HEK293T (cell line): ENCODE data around the gene DDI2.

ENCODE experiments used
- ARNT ChIP-seq: fragments of 450-650 bp; IDR thresholded peaks from 2 replicates; pipeline ENCODE4 v1.6.1; 2017; ENCODE audit warnings: mild to moderate bottlenecking
- BHLHE40 ChIP-seq: fragments of 450-650 bp; IDR thresholded peaks from 2 replicates; pipeline ENCODE4 v1.6.1; 2016; ENCODE audit warnings: mild to moderate bottlenecking, moderate library complexity, borderline replicate concordance
- CTBP1 ChIP-seq: fragments of 450-650 bp; IDR thresholded peaks from 2 replicates; pipeline ENCODE4 v1.6.1; 2016; ENCODE audit warnings: borderline replicate concordance
- ELF4 ChIP-seq: fragments of 450-650 bp; IDR thresholded peaks from 2 replicates; pipeline ENCODE4 v1.6.1; 2017; ENCODE audit warnings: antibody characterized with exemption
- FOXK2 ChIP-seq: fragments of 450-650 bp; IDR thresholded peaks from 2 replicates; pipeline ENCODE4 v1.6.1; 2016; ENCODE audit warnings: mild to moderate bottlenecking
- FOXM1 ChIP-seq: fragments of 450-650 bp; IDR thresholded peaks from 2 replicates; pipeline ENCODE4 v1.6.1; 2017; ENCODE audit warnings: mild to moderate bottlenecking, borderline replicate concordance
- HDGF ChIP-seq: fragments of 450-650 bp; IDR thresholded peaks from 2 replicates; pipeline ENCODE4 v1.6.1; 2017; ENCODE audit warnings: antibody characterized with exemption, borderline replicate concordance
- L3MBTL2 ChIP-seq: fragments of 450-650 bp; conservative IDR thresholded peaks from 2 replicates; pipeline ENCODE4 v1.6.1; 2016; ENCODE audit warnings: mild to moderate bottlenecking
- NFRKB ChIP-seq: fragments of 450-650 bp; IDR thresholded peaks from 2 replicates; pipeline ENCODE4 v1.6.1; 2016; ENCODE audit warnings: mild to moderate bottlenecking, moderate library complexity
- SP1 ChIP-seq: fragments of 450-650 bp; IDR thresholded peaks from 2 replicates; pipeline ENCODE4 v1.6.1; 2017
- SUZ12 ChIP-seq: fragments of 450-650 bp; IDR thresholded peaks from 2 replicates; pipeline ENCODE4 v1.6.1; 2016; ENCODE audit warnings: mild to moderate bottlenecking
- ZNF384 ChIP-seq: fragments of 450-650 bp; IDR thresholded peaks from 2 replicates; pipeline ENCODE4 v1.6.1; 2016
- TF ChIP-seq, protein P1 (sequence below): fragments of 450-650 bp; IDR thresholded peaks from 2 replicates; pipeline ENCODE4 v1.6.1; 2016

DNA sequence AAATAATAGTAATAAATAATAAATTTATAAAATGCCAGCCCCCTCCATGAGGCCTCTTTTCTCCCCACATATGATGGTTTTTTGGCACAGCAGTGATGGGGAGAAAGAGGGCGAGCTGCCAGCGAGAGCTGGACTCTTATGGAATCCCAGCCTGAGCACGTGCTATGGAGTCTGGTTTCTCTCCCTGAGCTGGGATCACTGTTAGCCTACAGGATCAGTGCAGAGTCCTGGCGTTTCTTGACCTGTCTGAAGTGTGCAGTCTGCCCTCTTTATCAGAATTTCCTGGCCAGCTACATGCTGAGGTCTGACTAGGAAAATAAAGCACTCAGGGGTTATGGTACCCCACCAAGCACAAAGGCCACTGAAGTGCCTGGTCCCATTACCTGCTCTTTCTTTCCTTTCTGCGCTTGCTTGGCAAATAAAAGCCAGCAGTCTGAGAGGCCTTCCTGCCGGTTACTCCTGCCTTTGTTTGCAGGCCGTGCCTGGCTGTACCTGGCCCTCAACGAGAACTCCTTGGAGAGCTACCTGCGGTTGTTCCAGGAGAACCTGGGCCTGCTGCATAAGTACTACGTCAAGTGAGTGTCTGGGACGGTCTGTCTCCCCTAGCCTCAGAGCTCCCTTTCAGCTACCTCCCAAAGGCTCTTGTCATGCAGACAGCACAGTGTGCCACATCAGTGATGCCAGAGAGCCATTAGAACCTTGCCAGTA, 100.3 kb downstream of the DDI2 start:
- no peak for TF ChIP-seq SP1
- no peak for TF ChIP-seq FOXM1
- no peak for TF ChIP-seq BHLHE40
- TF ChIP-seq ZNF384, result no peak
- TF ChIP-seq ELF4, result no peak
- TF ChIP-seq FOXK2, result no peak
- TF ChIP-seq ARNT, result no peak
- TF ChIP-seq NFRKB, result no peak
- no peak for TF ChIP-seq SUZ12
- TF ChIP-seq CTBP1, result no peak
- TF ChIP-seq HDGF, result no peak
- no peak for TF ChIP-seq L3MBTL2
- TF ChIP-seq, protein P1, sequence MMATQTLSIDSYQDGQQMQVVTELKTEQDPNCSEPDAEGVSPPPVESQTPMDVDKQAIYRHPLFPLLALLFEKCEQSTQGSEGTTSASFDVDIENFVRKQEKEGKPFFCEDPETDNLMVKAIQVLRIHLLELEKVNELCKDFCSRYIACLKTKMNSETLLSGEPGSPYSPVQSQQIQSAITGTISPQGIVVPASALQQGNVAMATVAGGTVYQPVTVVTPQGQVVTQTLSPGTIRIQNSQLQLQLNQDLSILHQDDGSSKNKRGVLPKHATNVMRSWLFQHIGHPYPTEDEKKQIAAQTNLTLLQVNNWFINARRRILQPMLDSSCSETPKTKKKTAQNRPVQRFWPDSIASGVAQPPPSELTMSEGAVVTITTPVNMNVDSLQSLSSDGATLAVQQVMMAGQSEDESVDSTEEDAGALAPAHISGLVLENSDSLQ, result no peak
